ENCODE data around the gene DLGAP5.
A peak's percentile ranks its signal among the peaks of the same experiment; 100 is the strongest.

Gene DLGAP5

GRCh38 chr14:55191203-55192053, at the start of gene DLGAP5:
TSS of gene DLGAP5 (minus strand) at chr14:55191585. CDS start at chr14:55189179, 2,406 bp downstream.
- DNase-seq = peak; percentile 80 to 89 (median 82)

GRCh38 chr14:55240526-55241178, 49.3 kb upstream of the DLGAP5 start:
- DNase-seq = no peak

GRCh38 chr14:55239320-55239719, 47.9 kb upstream of the DLGAP5 start:
- no peak for DNase-seq

GRCh38 chr14:55238019-55238680, 46.8 kb upstream of the DLGAP5 start:
- DNase-seq = no peak

- DNase-seq = no peak
These were observed 42.2 kb upstream of the DLGAP5 start for GRCh38 chr14:55233591-55233990.

GRCh38 chr14:55228261-55228660, 36.9 kb upstream of the DLGAP5 start:
- DNase-seq = no peak

- no peak for DNase-seq
These were observed 32.0 kb upstream of the DLGAP5 start for GRCh38 chr14:55223364-55223763.

GRCh38 chr14:55221968-55222367, 30.6 kb upstream of the DLGAP5 start:
- DNase-seq = no peak

- DNase-seq = no peak
These were observed 29.8 kb upstream of the DLGAP5 start for GRCh38 chr14:55221186-55221585.

- no peak for DNase-seq
These were observed 28.8 kb upstream of the DLGAP5 start for GRCh38 chr14:55220230-55220629.

GRCh38 chr14:55212634-55213033, 21.2 kb upstream of the DLGAP5 start:
- DNase-seq = no peak

- no peak for DNase-seq
These were observed 16.4 kb upstream of the DLGAP5 start for GRCh38 chr14:55207832-55208231.

GRCh38 chr14:55206175-55206693, 14.8 kb upstream of the DLGAP5 start:
- no peak for DNase-seq

GRCh38 chr14:55201219-55202101, 10.1 kb upstream of the DLGAP5 start:
- DNase-seq = no peak

- no peak for DNase-seq
These were observed 9.3 kb upstream of the DLGAP5 start for GRCh38 chr14:55200651-55201050.

- no peak for DNase-seq
These were observed 7.4 kb upstream of the DLGAP5 start for GRCh38 chr14:55198749-55199148.

- DNase-seq = no peak
These were observed 3.4 kb upstream of the DLGAP5 start for GRCh38 chr14:55194656-55195355.

GRCh38 chr14:55192054-55192621, 753 bp upstream of the DLGAP5 start:
- DNase-seq = peak in 1 of 6 experiments; percentile 25

- DNase-seq = no peak
These were observed 531 bp downstream of the DLGAP5 start for GRCh38 chr14:55190906-55191202.

GRCh38 chr14:55188686-55189295, 2.6 kb downstream of the DLGAP5 start:
- no peak for DNase-seq

GRCh38 chr14:55180434-55180833, 11.0 kb downstream of the DLGAP5 start:
- no peak for DNase-seq
